AG04449 (cell line): ENCODE measurements around the gene FOXF1.

Experiments used
- CTCF ChIA-PET: fragments of 350-600 bp; formaldehyde crosslinking; extraction: SDS; loops from one replicate; lab custom pipeline; 2021; ENCODE audit warnings: antibody characterized with exemption; lab: Yijun Ruan, JAX
- POLR2A ChIA-PET: fragments of 400-600, 350-600 bp; formaldehyde crosslinking; extraction: SDS; loops from one replicate; lab custom pipeline; 2020; ENCODE audit warnings: antibody characterized with exemption, inconsistent platforms; lab: Yijun Ruan, JAX
- DNase-seq: peaks from one replicate; pipeline ENCODE4 v3.0.0-alpha.2; 2010; ENCODE audit warnings: low read depth, low spot score
- H3K4me3 ChIP-seq: 2 replicates; pipeline ENCODE4 v1.5.1; 2011; ENCODE audit warnings: low read depth, mild to moderate bottlenecking, control low read depth, low read length
- TF ChIP-seq, protein P1 (sequence below): IDR thresholded peaks from one replicate; pipeline ENCODE4 v1.5.1; 2011; ENCODE audit warnings: mild to moderate bottlenecking, moderate library complexity, low read length, control low read depth, inconsistent platforms; ENCODE audit not compliant: insufficient read depth; ENCODE audit errors: missing control alignments

FOXF1 gene

DNA sequence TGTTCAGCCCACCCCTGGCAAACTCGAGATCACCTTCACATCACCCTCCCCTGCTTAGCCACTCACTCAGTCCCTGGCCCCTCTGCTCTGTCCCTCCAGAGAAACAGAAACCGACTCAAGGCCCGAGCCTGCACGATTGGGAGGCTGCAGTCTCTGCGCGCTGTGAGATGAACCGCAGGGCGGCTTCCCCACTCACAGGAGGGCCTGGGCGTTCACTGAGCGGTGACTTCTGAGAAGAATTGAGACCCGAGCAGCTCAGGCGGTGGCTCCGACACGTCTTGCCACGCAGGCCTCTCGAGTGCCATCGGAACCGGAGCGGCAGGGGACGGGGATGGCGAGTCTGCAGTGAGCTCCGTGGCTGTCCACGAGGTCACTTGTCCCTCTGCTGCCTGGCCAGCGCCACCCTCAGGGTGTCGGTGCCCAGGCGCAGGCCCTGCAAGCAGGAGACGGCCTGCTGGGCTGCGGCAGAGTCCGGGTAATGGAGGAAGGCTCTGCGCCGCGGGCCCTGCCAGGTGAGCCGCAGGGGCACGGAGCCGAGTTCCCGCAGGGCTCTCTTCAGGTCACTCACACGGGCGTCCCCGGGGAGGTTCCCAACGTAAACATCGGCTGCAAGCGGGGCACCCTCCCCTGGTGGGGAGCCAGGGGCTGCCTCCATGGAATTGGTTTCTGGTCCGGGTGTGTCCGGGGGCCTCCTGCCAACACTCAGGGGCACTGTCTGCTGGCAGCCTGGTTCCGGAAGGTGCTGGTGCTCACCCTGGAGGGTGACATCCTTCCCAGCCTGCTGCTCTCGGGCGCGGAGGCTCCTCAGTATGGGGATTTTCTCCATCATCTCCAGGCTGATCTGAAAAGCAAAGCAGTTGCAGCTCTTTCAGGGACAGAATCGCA lies 21.6 kb downstream of the FOXF1 start:
- DNase-seq: no peak
- POLR2A ChIA-PET: no interaction called here
- TF ChIP-seq, protein P1, sequence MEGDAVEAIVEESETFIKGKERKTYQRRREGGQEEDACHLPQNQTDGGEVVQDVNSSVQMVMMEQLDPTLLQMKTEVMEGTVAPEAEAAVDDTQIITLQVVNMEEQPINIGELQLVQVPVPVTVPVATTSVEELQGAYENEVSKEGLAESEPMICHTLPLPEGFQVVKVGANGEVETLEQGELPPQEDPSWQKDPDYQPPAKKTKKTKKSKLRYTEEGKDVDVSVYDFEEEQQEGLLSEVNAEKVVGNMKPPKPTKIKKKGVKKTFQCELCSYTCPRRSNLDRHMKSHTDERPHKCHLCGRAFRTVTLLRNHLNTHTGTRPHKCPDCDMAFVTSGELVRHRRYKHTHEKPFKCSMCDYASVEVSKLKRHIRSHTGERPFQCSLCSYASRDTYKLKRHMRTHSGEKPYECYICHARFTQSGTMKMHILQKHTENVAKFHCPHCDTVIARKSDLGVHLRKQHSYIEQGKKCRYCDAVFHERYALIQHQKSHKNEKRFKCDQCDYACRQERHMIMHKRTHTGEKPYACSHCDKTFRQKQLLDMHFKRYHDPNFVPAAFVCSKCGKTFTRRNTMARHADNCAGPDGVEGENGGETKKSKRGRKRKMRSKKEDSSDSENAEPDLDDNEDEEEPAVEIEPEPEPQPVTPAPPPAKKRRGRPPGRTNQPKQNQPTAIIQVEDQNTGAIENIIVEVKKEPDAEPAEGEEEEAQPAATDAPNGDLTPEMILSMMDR: no peak
- no peak overlapping the region for H3K4me3 ChIP-seq
- CTCF ChIA-PET: interaction anchor here (1.0 to 4.2 kb wide), 2 partner anchors 13 to 459 kb away, joined by 3 to 54 read pairs; no protein-coding TSS in a partner anchor

DNA sequence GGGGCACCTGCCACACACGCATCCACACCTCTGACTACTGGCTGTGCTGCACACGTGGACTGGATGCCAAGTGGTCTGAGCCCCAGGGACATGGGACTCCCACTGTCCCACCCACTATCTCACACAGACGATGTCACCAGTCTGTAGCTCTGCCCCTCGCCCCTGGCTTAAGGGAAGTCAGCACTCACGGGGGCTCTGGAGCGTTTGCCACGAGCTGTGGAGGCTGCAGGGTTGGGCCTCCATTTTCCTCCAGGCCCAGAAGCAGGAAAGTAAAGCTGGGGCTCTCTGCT lies 22.1 kb downstream of the FOXF1 start:
- CTCF ChIA-PET: interaction anchor here (1.5 to 4.2 kb wide), 2 partner anchors 14 to 460 kb away, joined by 4 to 54 read pairs; no protein-coding TSS in a partner anchor
- DNase-seq: no peak
- H3K4me3 ChIP-seq: no peak overlapping the region
- TF ChIP-seq, protein P1: no peak
- POLR2A ChIA-PET: no interaction called here

DNA sequence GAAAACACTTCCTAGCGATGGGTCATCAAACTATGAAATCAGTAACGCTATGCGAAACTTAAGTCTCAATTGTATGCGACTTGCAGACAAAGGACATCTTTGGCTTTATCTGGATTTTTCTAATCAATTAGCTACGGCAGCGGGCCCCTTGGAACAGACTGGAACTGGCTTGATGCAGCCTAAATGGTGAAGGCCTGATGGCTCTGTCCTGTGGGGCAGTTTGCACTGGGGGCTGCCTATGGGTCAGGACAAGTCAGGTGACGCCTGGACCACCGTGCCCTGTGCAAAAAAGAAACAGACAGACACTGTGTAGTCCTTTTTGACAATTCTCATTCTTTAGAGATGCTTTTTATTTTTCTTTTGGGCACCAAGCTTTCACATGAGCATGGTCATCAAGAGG lies 22.7 kb downstream of the FOXF1 start:
- TF ChIP-seq, protein P1: no peak
- no peak for DNase-seq
- CTCF ChIA-PET: interaction anchor here (1.5 to 4.2 kb wide), 2 partner anchors 14 to 461 kb away, joined by 4 to 54 read pairs; no protein-coding TSS in a partner anchor
- H3K4me3 ChIP-seq: no peak overlapping the region
- POLR2A ChIA-PET: no interaction called here

DNA sequence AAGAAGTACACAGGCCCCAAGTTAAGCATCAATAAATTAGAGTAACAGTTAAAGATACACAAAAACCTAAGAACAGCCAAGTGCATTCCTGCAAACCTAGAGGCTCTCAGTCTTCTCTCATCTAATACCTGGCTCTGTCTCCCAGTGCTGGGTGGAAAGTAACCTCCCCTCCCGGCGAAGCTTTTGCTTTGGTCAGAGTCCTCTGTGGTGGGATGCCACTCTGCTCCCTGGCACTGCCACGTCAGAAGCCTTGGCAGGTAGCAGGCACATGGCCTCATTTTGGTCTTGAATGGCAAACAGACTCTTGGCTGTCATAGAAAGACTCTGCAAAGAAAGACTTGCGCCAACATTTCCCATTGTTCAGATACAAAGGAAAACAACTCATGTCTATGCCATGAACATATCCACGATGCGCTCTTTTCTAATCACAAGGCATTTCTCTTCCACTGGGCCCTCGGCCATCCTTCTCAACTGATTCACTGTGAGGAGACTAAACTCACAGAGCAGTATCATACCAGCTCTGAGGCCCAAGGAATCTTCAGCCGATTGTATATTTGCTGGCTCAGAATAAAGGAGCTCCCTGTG lies 23.5 kb downstream of the FOXF1 start:
- no peak overlapping the region for H3K4me3 ChIP-seq
- ChIA-PET POLR2A (no interaction called here), CTCF (interaction anchor here (1.2 to 4.2 kb wide), 3 partner anchors 14 to 461 kb away, joined by 4 to 54 read pairs (median 6); no protein-coding TSS in a partner anchor)
- DNase-seq: no peak
- TF ChIP-seq, protein P1: no peak

DNA sequence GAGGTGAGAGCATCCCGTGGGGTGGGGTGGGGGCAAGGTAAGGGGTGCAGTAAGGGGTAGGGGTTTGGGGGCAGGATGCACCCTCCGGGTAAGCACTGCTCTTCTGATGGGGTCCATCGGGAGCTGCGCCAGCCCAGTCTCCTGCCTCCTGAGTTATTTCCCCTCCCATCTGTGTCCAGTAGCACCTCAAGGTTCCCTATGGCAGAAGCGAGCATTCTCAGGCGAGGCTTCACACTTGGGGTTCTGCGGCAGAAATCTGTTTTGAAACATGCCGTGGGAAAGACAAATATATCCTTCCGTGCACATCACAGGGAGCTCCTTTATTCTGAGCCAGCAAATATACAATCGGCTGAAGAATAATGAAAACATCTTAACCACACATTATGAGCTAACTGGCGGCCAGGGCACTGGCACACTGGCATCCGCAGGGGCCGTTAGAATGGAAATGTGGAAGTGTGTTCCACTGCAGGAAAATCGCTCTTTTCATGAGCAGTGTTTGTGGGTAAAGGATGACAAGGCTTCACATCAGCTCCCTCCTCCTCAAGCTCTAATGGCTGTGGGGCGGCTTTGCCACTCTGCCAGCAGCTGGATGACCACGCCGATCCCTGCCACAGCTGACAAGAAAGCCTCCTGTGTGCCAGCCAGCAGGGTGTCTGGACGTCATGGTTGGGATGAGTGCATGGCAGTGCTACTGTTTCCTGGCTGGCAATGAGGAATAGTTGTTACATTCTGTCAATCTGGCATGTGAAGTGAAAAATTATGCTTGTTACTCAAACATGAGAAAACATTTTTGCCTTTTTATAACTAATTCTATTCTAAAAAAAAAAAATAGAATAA lies 24.7 kb downstream of the FOXF1 start:
- TF ChIP-seq, protein P1: no peak
- no peak overlapping the region for H3K4me3 ChIP-seq
- DNase-seq: no peak
- POLR2A ChIA-PET: interaction anchor here (0.6 kb wide), 1 partner anchor 244 kb away, joined by 3 read pairs; no protein-coding TSS in a partner anchor
- CTCF ChIA-PET: interaction anchor here (0.9 to 1.2 kb wide), 3 partner anchors 15 to 714 kb away, joined by 3 to 6 read pairs (median 4); no protein-coding TSS in a partner anchor
